ENCODE data around the gene ST6GALNAC3. TPM values are rescaled to one million over a fixed set of nuclear protein-coding genes. Genes with fewer than 3 reads are reported as not detected.

Gene ST6GALNAC3
- total RNA-seq, 1 experiment from 2014 or later, result 0.82 TPM

DNA sequence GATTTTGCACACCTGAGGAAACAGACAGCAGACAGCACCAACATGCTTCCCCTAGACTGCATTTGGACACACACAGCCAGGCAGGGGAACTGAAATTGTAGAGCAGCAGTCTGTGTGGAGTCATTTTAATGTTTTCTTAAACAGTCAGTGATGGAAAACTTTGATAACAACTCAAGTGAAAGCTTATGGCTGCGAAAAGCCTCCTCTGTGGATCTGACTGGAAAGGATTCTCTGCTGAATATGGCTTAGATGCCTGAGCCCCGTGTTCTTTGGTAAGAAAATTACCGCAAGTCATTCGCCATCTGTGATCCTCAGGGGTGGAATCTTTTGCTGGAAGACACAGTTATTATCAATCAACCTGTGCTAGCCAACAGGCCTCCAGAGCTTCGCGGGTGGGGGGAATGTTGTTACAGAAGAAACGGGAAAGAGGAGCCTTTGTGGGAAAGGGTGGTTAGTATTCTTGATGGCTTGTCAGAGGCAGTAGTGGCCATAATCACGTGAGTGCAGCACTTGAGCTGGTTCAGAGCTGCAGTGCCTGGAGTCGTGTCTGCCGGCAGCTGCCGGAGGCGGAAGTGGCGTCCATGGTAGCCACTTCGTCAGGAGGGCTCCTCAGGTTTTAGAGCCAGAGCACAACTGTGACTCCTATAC lies 204.7 kb downstream of the ST6GALNAC3 start:
- H3K27me3 Mint-ChIP-seq (ENCODE audit: insufficient read depth, unreplicated experiment), result no peaks in the 10 kb centered on the region
- no peak for TF ChIP-seq CTCF (IDR thresholded peaks at IDR 0.05; ENCODE audit: unreplicated experiment)
- H3K36me3 Mint-ChIP-seq (ENCODE audit: insufficient read depth, unreplicated experiment), result no peaks in the 10 kb centered on the region
- no peak overlapping the region for H3K27ac Mint-ChIP-seq (ENCODE audit: low read depth, unreplicated experiment)
- ChIA-PET CTCF (interaction anchor here (0.7 to 0.9 kb wide), 2 partner anchors 36 to 58 kb away, joined by 3 read pairs; no protein-coding TSS in a partner anchor), POLR2A (no interaction called here)
- no TSS peak for BruUV-seq (replicated peaks)
- no peak overlapping the region for H3K4me3 Mint-ChIP-seq (ENCODE audit: unreplicated experiment)
- DNase-seq (ENCODE audit: unreplicated experiment), result no peak
- no peaks in the 10 kb centered on the region for H3K4me1 Mint-ChIP-seq (ENCODE audit: insufficient read depth, unreplicated experiment)
- no peaks in the 10 kb centered on the region for H3K9me3 Mint-ChIP-seq (ENCODE audit: unreplicated experiment)
- intact Hi-C loops (cut with micrococcal nuclease), result no loop called here

DNA sequence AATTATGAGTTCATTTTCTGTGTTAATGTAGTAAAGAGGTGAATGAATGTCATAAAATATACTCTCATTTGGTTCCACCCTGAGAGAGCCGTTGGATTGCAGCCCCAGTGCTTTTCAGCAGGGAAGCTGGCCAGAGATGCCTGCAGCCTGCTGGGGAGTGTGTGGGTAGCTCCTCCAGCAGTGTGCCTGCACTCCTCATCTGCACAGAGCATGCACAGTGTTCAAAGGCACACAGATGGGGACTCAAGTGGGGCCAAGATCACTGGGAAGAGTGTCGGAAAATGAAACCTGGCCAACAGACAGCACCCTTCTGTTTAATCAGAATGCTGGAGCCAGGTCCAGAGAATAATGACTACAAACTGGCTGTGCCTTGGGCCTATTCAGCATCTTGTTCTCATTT lies 206.8 kb downstream of the ST6GALNAC3 start:
- BruUV-seq (replicated peaks), result no TSS peak
- ChIA-PET CTCF (interaction anchor here (0.5 to 0.9 kb wide), 2 partner anchors 127 to 618 kb away, joined by 3 to 4 read pairs; no protein-coding TSS in a partner anchor), POLR2A (no interaction called here)
- Mint-ChIP-seq H3K36me3 (ENCODE audit: insufficient read depth, unreplicated experiment) (no peaks in the 10 kb centered on the region), H3K27ac (ENCODE audit: low read depth, unreplicated experiment) (no peak overlapping the region), H3K4me3 (ENCODE audit: unreplicated experiment) (no peak overlapping the region), H3K27me3 (ENCODE audit: insufficient read depth, unreplicated experiment) (no peaks in the 10 kb centered on the region), H3K4me1 (ENCODE audit: insufficient read depth, unreplicated experiment) (no peaks in the 10 kb centered on the region), H3K9me3 (ENCODE audit: unreplicated experiment) (no peaks in the 10 kb centered on the region)
- TF ChIP-seq CTCF (IDR thresholded peaks at IDR 0.05; ENCODE audit: unreplicated experiment), result no peak
- intact Hi-C loops (cut with micrococcal nuclease), result no loop called here
- DNase-seq (ENCODE audit: unreplicated experiment), result no peak

DNA sequence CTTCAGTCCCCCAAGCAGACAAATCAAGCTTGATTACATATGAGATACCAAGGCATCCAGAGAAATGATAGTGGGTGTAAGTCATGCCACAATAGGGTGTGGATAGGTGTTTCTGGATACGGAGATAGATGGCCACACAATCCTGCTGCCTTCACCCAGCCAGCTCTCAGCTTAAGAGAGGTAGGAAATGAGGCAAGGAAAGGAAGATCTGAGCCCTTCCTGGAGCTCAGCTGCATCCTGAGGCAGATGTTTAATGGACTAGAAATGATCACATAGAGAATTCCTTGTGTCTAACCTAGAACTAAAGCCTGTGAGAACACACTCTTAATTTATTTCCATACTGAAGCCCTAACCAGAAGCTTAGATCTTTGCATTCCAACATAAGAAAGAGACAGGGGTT lies 210.3 kb downstream of the ST6GALNAC3 start:
- intact Hi-C loops (cut with micrococcal nuclease), result no loop called here
- POLR2A ChIA-PET, result no interaction called here

DNA sequence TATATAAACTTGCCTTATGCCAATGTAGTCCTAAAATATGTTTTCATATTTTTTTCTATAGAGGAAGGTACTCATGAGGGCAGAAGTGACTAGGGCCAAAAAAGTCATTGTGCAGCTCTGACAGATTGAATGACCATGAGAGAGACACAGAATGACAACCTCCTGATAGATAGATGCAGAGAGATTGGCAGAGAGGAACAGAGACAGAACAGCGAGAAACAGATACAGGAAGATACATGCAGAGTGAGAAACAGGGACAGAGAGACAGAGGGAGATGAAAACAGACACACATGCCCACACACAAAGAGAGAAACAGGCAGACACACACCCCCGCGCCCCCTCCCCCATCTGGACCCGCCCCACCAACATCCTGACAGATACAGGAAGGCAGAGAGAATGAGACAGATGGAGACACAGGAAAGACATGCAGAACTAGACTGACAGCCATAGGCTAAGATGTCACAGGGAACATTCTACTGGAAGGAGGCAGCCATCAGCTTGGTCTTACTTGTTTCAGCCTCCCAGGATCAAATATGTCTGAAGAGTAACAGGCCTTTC lies 211.1 kb downstream of the ST6GALNAC3 start:
- Mint-ChIP-seq H3K4me3 (ENCODE audit: unreplicated experiment) (no peak overlapping the region), H3K36me3 (ENCODE audit: insufficient read depth, unreplicated experiment) (no peaks in the 10 kb centered on the region), H3K9me3 (ENCODE audit: unreplicated experiment) (no peaks in the 10 kb centered on the region), H3K4me1 (ENCODE audit: insufficient read depth, unreplicated experiment) (no peaks in the 10 kb centered on the region), H3K27me3 (ENCODE audit: insufficient read depth, unreplicated experiment) (no peaks in the 10 kb centered on the region), H3K27ac (ENCODE audit: low read depth, unreplicated experiment) (no peak overlapping the region)
- intact Hi-C loops (cut with micrococcal nuclease), result no loop called here
- no TSS peak for BruUV-seq (replicated peaks)
- no peak for TF ChIP-seq CTCF (IDR thresholded peaks at IDR 0.05; ENCODE audit: unreplicated experiment)
- CTCF ChIA-PET, result no interaction called here
- DNase-seq (ENCODE audit: unreplicated experiment), result no peak
- POLR2A ChIA-PET, result no interaction called here

More for the DNA sequence above, 210.3 kb downstream of the ST6GALNAC3 start:
- DNase-seq (ENCODE audit: unreplicated experiment), result no peak
- no peaks in the 10 kb centered on the region for H3K4me1 Mint-ChIP-seq (ENCODE audit: insufficient read depth, unreplicated experiment)
- BruUV-seq (replicated peaks), result no TSS peak
- CTCF ChIA-PET, result interaction anchor here (0.6 kb wide), 1 partner anchor 1497 kb away, joined by 3 read pairs; no protein-coding TSS in a partner anchor
- H3K4me3 Mint-ChIP-seq (ENCODE audit: unreplicated experiment), result no peak overlapping the region
- H3K9me3 Mint-ChIP-seq (ENCODE audit: unreplicated experiment), result no peaks in the 10 kb centered on the region
- no peaks in the 10 kb centered on the region for H3K36me3 Mint-ChIP-seq (ENCODE audit: insufficient read depth, unreplicated experiment)
- no peaks in the 10 kb centered on the region for H3K27me3 Mint-ChIP-seq (ENCODE audit: insufficient read depth, unreplicated experiment)
- no peak for TF ChIP-seq CTCF (IDR thresholded peaks at IDR 0.05; ENCODE audit: unreplicated experiment)
- no peak overlapping the region for H3K27ac Mint-ChIP-seq (ENCODE audit: low read depth, unreplicated experiment)

All from MCF 10A (cell line).